ENCODE measurements around the gene CELF2. TPM values are rescaled to one million over a fixed set of nuclear protein-coding genes. Genes with fewer than 3 reads are reported as not detected.

CELF2 gene
- total RNA-seq, 4 donors from 2014 or later: 27.0 to 44.1 (median 31.3) TPM

DNA sequence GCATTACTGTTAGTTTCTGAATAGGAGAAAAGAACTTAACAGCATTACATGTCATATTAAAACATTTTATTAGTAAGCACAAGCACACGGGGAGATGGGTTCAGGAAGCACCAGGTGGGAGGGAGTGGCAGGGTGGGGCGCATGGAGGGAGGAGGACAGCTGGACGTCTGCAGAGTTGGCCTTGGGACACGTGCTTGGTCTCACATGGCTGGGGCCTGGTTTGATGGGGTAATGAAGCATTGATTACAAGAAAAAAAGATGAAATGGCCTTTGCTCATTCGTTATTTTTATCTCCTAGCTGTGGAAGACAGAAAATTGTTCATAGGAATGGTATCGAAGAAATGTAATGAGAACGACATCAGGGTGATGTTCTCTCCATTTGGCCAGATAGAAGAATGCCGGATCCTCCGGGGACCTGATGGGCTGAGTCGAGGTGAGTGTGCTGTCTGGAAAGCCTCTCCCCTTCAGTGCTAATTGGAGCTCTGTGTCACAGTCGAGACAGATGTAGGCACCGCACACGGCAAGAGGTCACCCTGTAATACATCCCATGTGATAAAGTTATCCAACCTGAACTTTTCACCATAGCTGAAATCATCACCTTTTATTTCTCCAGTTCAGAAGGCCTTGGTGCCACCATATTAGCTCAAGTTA lies 239.9 kb downstream of the CELF2 start:
- Histone ChIP-seq H3K4me1 (peaks cover 0 to 14% (median 4%) of the 10 kb centered on the region in 4 donors), H3K36me3 (peaks cover 0 to 21% (median 6%) of the 10 kb centered on the region in 4 donors), H3K4me3 (no peak overlapping the region), H3K9me3 (no peaks in the 10 kb centered on the region), H3K27ac (no peak overlapping the region), H3K27me3 (no peaks in the 10 kb centered on the region)
- 77 to 93% methylated on average over 8 to 13 of the region's 13 CpGs for WGBS, 2 donors (ENCODE audit: low coverage in 1 of 2)
- in situ Hi-C loops (cut with MboI; ENCODE audit: low pct_ligation_motif_present in 1 of 4, low pct_unique_long_range_greater_than_20kb in 1 of 4, low sequenced_read_pairs in 3 of 4): loop anchor here in 1 of 4 donors (25.0 kb wide), 1 partner anchor 1920 kb away; no protein-coding TSS in a partner anchor
- DNase-seq: no peak
- intact Hi-C loops (cut with DNase I; ENCODE audit: low total_unique reads): no loop called here
- TF ChIP-seq EP300 (IDR thresholded peaks at IDR 0.05; ENCODE audit: low read depth) (no peak), POLR2AphosphoS5 (IDR thresholded peaks at IDR 0.05) (no peak)
- TF ChIP-seq, protein P1, sequence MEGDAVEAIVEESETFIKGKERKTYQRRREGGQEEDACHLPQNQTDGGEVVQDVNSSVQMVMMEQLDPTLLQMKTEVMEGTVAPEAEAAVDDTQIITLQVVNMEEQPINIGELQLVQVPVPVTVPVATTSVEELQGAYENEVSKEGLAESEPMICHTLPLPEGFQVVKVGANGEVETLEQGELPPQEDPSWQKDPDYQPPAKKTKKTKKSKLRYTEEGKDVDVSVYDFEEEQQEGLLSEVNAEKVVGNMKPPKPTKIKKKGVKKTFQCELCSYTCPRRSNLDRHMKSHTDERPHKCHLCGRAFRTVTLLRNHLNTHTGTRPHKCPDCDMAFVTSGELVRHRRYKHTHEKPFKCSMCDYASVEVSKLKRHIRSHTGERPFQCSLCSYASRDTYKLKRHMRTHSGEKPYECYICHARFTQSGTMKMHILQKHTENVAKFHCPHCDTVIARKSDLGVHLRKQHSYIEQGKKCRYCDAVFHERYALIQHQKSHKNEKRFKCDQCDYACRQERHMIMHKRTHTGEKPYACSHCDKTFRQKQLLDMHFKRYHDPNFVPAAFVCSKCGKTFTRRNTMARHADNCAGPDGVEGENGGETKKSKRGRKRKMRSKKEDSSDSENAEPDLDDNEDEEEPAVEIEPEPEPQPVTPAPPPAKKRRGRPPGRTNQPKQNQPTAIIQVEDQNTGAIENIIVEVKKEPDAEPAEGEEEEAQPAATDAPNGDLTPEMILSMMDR (IDR thresholded peaks at IDR 0.05): no peak

DNA sequence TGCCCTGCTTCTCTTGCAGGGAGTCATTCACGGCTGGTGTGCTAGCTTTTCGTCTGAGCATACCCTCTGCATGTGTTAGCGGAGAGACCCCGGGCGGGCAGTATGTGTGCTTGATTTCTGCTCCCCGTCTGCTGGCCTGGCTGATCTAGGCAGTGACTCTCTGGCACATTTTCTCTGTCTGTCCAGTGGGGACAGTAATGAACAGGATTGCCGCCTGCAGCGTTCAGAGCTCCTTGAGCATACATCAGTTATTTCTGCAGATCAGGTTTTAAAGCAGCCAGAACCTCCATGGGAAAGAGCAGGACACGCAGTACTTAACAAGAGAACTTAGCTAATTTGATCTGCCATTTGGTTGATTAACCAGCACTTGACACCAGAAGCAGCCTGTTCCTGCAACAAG lies 242.5 kb downstream of the CELF2 start:
- 90% methylated on average over 9 of the region's 9 CpGs; no CpG with 5 or more reads in 1 of the 2 donors for WGBS, 2 donors (ENCODE audit: low coverage in 1 of 2)
- intact Hi-C loops (cut with DNase I; ENCODE audit: low total_unique reads) (no loop called here), in situ Hi-C loops (cut with MboI; ENCODE audit: low pct_ligation_motif_present in 1 of 4, low pct_unique_long_range_greater_than_20kb in 1 of 4, low sequenced_read_pairs in 3 of 4) (loop anchor here in 1 of 4 donors (25.0 kb wide), 1 partner anchor 1923 kb away; no protein-coding TSS in a partner anchor)

DNA sequence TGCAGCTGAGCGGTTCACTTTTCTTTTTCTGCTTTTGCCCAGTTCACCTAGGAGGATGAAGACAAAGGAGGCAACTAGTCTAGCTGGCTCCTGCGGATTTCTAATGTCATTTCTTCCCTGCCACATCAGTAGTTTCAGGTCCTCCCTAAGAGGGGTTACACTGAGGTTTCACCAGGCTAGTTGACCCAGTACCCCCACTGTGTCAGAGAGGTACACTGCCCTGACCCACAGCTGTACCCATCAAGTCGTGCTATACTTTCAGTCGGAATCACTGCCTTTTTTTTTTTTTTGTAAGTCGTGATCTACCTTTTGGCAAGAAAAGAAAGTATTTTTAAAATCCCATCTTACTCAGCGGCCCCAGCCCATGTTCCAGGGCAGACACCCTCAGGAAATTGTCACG lies 243.5 kb downstream of the CELF2 start:
- H3K27ac ChIP-seq: peak overlapping the region in 1 of 4 donors; percentile 10
- no peak overlapping the region for H3K4me3 ChIP-seq
- H3K27me3 ChIP-seq: no peaks in the 10 kb centered on the region
- H3K36me3 ChIP-seq: peaks cover 0 to 21% (median 6%) of the 10 kb centered on the region in 4 donors
- 89 to 94% methylated on average over 5 to 7 of the region's 7 CpGs for WGBS, 2 donors (ENCODE audit: low coverage in 1 of 2)
- in situ Hi-C loops (cut with MboI; ENCODE audit: low pct_ligation_motif_present in 1 of 4, low pct_unique_long_range_greater_than_20kb in 1 of 4, low sequenced_read_pairs in 3 of 4) (loop anchor here in 1 of 4 donors (25.0 kb wide), 1 partner anchor 1924 kb away; no protein-coding TSS in a partner anchor), intact Hi-C loops (cut with DNase I; ENCODE audit: low total_unique reads) (no loop called here)
- peaks cover 0 to 19% (median 5%) of the 10 kb centered on the region in 4 donors for H3K4me1 ChIP-seq
- DNase-seq: no peak
- no peaks in the 10 kb centered on the region for H3K9me3 ChIP-seq
- no peak for TF ChIP-seq POLR2A (IDR thresholded peaks at IDR 0.05)
- TF ChIP-seq, protein P1 (IDR thresholded peaks at IDR 0.05): no peak
- TF ChIP-seq EP300 (IDR thresholded peaks at IDR 0.05; ENCODE audit: low read depth): no peak
- no peak for TF ChIP-seq POLR2AphosphoS5 (IDR thresholded peaks at IDR 0.05)

More for the DNA sequence above, 242.5 kb downstream of the CELF2 start:
- H3K27me3 ChIP-seq: no peaks in the 10 kb centered on the region
- DNase-seq: no peak
- H3K4me1 ChIP-seq: peaks cover 0 to 24% (median 5%) of the 10 kb centered on the region in 4 donors
- H3K9me3 ChIP-seq: no peaks in the 10 kb centered on the region
- H3K36me3 ChIP-seq: peaks cover 0 to 21% (median 6%) of the 10 kb centered on the region in 4 donors
- TF ChIP-seq POLR2AphosphoS5 (IDR thresholded peaks at IDR 0.05): no peak
- TF ChIP-seq, protein P1 (IDR thresholded peaks at IDR 0.05): no peak
- no peak for TF ChIP-seq POLR2A (IDR thresholded peaks at IDR 0.05)
- TF ChIP-seq EP300 (IDR thresholded peaks at IDR 0.05; ENCODE audit: low read depth): no peak
- H3K4me3 ChIP-seq: no peak overlapping the region
- H3K27ac ChIP-seq: no peak overlapping the region

DNA sequence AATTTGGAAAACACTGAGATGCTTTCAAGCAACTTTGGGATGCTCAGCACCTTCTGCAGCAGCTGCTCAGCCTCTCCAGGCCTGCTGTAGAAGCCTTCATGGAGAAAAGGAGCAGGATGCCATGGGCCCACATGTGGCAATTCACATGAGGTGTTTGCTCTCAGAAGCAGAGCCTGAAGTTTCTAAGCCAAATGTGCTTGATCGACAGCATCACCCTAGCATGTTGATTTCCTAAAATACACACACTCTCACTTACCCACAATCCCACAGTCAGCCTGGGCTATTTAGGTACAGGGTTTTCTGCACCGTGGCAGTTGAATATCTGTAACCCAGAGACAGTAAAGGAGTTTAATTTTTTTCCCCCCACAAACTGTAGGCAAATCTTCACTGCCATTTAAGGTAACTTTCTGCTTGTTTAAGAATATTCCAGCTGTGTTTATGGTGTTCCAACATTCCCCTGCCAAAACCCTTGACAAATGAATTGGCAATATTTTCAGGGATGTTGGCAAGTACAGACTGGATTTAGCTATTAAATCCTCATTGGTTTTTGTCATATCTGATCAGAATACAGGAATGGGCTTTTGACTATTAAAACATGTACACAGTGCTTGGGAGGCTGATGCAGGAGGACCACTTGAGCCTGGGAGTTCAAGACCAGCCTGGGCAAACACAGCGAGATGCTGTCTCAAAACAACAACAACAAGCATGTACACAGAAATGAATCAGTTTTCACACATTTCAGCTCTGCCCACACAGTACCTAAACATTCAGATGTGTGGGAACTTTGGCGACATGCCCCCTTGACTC lies 244.2 kb downstream of the CELF2 start:
- H3K36me3 ChIP-seq: peaks cover 0 to 21% (median 6%) of the 10 kb centered on the region in 4 donors
- in situ Hi-C loops (cut with MboI; ENCODE audit: low pct_ligation_motif_present in 1 of 4, low pct_unique_long_range_greater_than_20kb in 1 of 4, low sequenced_read_pairs in 3 of 4) (loop anchor here in 1 of 4 donors (25.0 kb wide), 1 partner anchor 1925 kb away; no protein-coding TSS in a partner anchor), intact Hi-C loops (cut with DNase I; ENCODE audit: low total_unique reads) (no loop called here)
- no peaks in the 10 kb centered on the region for H3K9me3 ChIP-seq
- H3K4me1 ChIP-seq: peaks cover 0 to 18% (median 5%) of the 10 kb centered on the region in 4 donors
- peak overlapping the region in 1 of 4 donors; percentile 10 for H3K27ac ChIP-seq
- H3K4me3 ChIP-seq: no peak overlapping the region
- TF ChIP-seq POLR2AphosphoS5 (IDR thresholded peaks at IDR 0.05) (no peak), POLR2A (IDR thresholded peaks at IDR 0.05) (no peak), EP300 (IDR thresholded peaks at IDR 0.05; ENCODE audit: low read depth) (no peak)
- TF ChIP-seq, protein P1 (IDR thresholded peaks at IDR 0.05): no peak
- no peaks in the 10 kb centered on the region for H3K27me3 ChIP-seq
- WGBS, 2 donors (ENCODE audit: low coverage in 1 of 2): 68 to 86% methylated on average over 1 to 4 of the region's 4 CpGs
- DNase-seq: no peak
